Hematopoietic multipotent progenitor cell (in vitro differentiated cells): Measurements from ENCODE around the gene OR4A15. TPM values are rescaled to one million over a fixed set of nuclear protein-coding genes. Genes with fewer than 3 reads are reported as not detected.

ENCODE experiments used
- DNase-seq, 3 donors: peaks; one replicate each; pipeline ENCODE4 v3.0.0-alpha.2; 2011 to 2015; ENCODE audit warnings: low read depth in 2 of 3, low spot score in 2 of 3
- small RNA-seq: library from RNA; depleted of rRNA; stranded (forward); fragments of <200 nt; gene quantifications from one replicate; pipeline ENCODE3, GENCODE V24; 2012
- total RNA-seq: library from RNA; depleted of rRNA; stranded (reverse); fragments of >200 nt; gene quantifications from one replicate; pipeline ENCODE4 v1.2.3, GENCODE V29; 2012

Gene OR4A15
- not detected for total RNA-seq

- DNase-seq = no peak
Measured at GRCh38 chr11:55367674-55368073, at the start of gene OR4A15. OR4A15 (plus strand) TSS chr11:55367974; CDS start chr11:55367974, 0 bp downstream.

GRCh38 chr11:55324500-55324899 lies 43.3 kb upstream of the OR4A15 start:
- no peak for DNase-seq

- DNase-seq = no peak
Measured at GRCh38 chr11:55342901-55343300, 24.9 kb upstream of the OR4A15 start, which contains the start of gene OR4A16. OR4A16 (plus strand) TSS chr11:55343201; CDS start chr11:55343201, 0 bp downstream.

DNA sequence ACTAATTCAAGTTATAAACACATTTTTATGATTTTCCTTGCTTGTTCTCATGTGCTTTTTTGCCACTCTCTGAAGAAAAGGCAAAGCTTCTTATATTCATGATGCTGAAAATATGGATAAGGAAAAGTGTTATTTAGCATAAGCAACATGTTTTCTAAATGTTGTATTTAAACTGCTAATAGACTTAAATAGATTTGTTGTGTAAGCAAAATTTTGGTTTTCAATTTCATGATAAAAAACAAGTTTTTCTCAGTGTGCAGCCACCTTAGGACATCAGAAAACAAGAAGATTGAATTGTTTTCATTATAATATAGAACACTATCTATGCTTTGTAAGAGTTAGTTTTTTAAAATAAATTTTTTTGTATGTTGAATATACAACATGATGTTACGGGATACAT lies 22.5 kb upstream of the OR4A15 start:
- DNase-seq = no peak

- no peak for DNase-seq
Measured at GRCh38 chr11:55349032-55349431, 18.7 kb upstream of the OR4A15 start.

- no peak for DNase-seq
Measured at GRCh38 chr11:55357560-55358184, 10.1 kb upstream of the OR4A15 start.

DNA sequence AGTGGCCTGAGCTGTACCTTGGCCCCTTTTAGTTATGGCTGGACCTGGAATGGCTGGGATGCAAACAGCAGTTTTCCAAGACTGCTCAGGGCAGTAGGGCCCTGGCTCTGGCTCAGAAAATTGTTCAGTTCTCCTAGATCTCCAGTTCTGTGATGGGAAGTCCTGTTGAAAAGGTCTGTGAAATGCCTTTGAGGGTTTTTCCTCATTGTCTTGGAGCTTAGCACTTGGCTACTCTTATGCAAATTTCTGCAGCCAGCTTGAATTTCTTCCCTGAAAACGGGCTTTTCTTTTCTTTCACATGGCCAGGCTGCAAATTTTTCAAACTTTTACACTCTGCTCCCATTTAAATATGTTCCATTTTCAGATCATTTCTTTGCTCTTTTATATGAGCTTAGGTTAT lies 33.2 kb downstream of the OR4A15 start:
- DNase-seq = no peak

Small RNA genes lying within 50 kb of the gene (small RNA-seq; reads per million reads assigned to genes)
- not detected for gene OR4X7P

Other genes starting within 250 kb of the OR4A15 start
- gene TRIM48, start 105.8 kb upstream of the OR4A15 start, total RNA-seq = not detected
- gene OR4A16, start 24.8 kb upstream of the OR4A15 start, total RNA-seq = not detected
- gene OR4C15, start 186.5 kb downstream of the OR4A15 start, total RNA-seq = not detected
- gene OR4C16, start 204.2 kb downstream of the OR4A15 start, total RNA-seq = not detected
- not detected for gene OR4C11, start 239.7 kb downstream of the OR4A15 start, total RNA-seq